ENCODE data around the gene PRKCB. TPM values are rescaled to one million over a fixed set of nuclear protein-coding genes. Genes with fewer than 3 reads are reported as not detected.

PRKCB gene
- total RNA-seq, 2 donors from 2014 or later: 4.1 to 4.7 TPM

DNA sequence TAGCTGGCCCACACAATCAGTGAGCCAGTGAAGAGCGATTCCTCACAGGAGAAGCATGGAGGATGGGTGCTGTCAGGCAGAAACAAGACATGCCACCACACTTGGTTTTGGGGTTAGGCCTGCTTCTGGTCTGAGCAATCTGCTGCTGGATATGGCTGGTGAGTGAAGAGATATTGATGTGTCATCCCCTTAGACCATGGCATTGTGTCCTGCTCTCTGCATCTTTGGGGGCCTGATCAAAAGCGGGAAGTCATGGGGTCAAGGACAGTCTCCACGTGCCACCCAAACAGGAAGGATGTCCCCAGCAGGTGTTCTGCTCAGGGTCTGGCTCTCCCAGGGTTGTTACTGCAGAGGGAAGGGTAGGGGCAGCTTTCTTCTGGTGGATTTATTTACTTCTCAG, 140.7 kb downstream of the PRKCB start:
- intact Hi-C loops (cut with DNase I): no loop called here
- no peak for ATAC-seq

DNA sequence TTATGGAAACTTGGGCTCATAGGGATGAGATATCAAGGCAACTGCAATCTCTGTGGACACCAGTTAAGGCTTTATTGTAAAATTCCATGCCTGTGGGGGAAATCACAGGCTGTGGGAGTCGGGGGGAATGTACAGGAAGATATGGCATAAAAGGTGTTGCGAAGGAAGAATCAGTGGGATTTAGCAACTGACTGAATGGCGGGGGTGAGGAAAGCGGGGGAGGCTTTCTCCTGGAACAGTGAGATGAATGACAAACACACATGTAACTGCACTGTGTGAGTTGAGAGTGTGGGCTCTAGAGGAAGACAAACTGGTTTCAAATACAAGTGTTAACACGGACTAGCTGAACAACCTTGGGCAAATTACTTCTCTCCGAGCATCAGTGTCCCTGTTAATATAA, 143.7 kb downstream of the PRKCB start:
- intact Hi-C loops (cut with DNase I): no loop called here
- no peak for ATAC-seq
- DNase-seq: no peak

More for the DNA sequence above, 140.7 kb downstream of the PRKCB start:
- DNase-seq: no peak

DNA sequence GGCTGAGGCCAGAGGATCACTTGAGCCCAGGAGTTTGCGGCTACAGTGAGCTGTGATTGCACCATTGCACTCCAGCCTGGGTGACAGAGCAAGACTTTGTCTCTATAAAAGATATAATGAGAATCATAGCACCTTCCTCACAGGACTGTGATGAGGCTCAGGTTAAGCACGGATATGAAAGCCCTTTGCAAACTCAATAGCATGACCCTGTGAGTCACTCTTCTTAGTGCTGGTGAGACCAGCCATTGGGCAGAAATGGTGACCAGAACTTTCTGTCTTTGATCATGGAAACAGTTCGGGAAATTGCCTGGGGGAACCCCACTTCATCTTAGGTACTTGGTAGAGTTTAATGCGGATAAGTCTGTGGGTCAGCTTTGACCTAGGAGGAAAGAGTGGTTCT, 144.2 kb downstream of the PRKCB start:
- intact Hi-C loops (cut with DNase I): no loop called here
- no peak for DNase-seq
- no peak for ATAC-seq

DNA sequence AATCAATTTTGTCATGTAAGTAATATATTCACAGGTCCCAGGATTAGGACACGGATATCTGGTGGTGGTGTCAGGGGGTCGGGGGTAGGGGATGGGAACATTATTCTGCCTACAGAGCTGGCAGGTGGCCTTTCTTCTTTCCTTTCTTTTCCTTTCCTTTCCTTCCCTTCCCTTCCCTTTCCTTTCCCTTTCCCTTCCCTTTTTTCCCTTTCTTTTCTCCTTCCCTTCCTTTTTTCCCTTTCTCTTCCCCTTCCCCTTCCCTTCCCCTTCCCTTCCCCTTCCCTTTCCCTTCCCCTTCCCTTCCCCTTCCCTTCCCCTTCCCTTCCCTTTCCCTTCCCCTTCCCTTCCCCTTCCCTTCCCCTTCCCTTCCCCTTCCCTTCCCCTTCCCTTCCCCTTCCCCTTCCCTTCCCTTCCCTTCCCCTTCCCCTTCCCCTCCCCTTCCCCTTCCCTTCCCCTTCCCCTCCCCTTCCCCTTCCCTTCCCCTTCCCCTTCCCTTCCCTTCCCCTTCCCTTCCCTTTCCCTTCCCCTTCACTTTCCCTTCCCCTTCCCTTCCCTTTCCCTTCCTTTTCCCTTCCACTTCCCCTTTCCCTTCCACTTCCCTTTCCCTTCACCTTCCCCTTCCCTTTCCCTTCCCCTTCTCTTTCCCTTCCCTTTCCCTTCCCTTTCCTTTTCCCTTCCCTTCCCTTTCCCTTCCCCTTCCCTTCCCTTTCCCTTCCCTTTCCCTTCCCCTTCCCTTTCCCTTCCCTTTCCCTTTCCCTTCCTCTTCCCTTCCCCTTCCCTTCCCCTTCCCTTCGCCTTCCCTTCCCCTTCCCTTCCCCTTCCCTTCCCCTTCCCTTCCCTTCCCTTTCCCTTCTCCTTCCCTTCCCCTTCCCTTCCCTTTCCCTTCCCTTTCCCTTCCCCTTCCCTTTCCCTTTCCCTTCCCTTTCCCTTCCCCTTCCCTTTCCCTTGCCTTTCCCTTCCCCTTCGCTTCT, 145.9 kb downstream of the PRKCB start:
- DNase-seq: no peak
- intact Hi-C loops (cut with DNase I): no loop called here

DNA sequence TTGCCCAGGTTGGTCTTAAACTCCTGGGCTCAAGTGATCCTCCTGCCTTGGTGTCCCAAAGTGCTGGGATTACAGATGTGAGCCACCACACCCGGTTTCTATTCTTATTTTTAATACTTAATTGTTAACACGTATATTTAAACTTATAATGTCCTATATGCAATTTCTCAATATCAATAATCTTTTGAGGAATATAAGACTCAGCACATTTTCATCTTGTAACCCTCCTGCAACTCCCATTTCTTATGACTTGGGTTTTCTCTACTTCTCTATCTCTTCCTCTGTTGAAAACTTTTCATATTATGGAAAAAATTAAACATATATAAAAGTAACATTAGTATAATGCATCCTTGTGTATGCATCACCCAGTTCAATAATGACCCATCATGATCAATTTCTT, 150.7 kb downstream of the PRKCB start:
- no peak for DNase-seq
- intact Hi-C loops (cut with DNase I): no loop called here
- ATAC-seq: no peak

More for the DNA sequence above, 145.9 kb downstream of the PRKCB start:
- no peak for ATAC-seq

DNA sequence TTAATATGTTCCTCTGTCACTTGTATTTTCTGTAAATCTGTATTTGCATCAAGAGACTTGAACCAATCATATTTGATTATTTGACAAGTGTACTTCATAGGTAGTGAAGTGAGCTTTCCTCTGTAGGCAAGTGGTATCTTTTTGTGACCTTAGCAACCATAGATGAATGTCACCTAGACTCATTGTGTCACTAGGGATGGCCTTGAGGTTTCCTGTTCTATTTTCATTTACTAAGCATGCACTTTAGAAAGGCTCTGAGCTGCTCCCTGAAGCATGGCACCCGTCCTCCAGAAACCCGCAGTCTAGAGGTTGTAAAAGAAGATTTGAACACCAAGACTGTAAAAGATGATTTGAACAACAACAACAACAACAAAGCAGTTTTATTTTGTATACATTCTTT, 151.7 kb downstream of the PRKCB start:
- no peak for ATAC-seq
- intact Hi-C loops (cut with DNase I): no loop called here
- no peak for DNase-seq

DNA sequence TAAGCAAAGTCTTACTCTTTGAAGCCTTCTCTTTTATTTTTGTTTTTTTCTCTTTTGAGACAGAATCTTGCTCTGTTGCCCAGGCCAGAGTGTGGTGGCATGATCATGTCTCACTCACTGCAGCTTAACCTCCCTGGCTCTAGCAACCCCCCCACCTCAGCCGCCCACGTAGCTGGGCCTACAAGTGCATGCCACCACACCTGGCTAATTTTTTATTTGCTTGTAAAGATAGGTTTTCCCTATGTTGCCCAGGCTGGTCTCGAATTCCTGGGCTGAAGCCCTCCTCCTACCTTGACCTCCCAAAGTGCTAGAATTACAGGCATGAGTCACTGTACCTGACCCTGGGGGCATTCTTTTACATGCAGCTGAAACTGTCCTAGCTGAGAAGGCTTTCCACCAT, 154.7 kb downstream of the PRKCB start:
- DNase-seq: no peak
- intact Hi-C loops (cut with DNase I): no loop called here
- ATAC-seq: no peak

DNA sequence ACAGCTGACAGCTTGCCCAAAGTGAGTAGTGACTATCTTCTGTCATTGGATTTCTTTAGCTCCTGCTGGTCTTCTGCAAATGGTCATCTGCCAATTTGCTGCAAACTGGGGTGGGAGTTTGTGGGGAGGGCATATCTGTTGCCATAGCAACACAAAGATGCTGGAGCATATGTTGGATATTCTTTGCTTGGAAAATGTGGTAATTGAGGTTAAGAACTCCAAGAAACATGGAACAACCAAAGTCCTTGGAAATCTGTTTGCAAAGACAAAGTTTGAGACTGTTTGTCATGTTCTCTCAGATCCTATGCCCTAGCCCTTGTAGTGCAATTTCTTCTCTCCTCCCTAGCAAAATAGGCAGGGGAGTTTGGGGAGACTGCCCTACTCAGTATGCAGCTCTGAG, 155.3 kb downstream of the PRKCB start:
- DNase-seq (no peak), ATAC-seq (no peak)
- intact Hi-C loops (cut with DNase I): no loop called here

DNA sequence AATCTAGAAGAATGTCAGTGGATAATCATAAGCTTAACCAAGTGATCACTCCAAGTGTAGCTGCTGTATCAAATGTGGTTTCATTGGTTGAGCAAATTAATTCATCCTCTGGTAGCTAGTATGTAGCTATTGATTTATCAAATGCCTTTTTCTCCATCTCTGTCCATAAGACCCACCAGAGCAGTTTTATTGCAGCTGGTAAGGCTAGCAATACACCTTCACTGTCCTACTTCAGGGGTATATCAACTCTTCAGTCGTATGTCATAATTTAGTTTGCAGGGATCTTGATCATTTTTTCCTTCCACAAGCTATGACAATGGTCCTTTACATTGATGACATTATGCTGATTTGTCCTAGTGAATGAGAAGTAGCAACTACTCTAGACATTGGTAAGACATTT, 158.8 kb downstream of the PRKCB start:
- ATAC-seq: no peak
- intact Hi-C loops (cut with DNase I): no loop called here
- DNase-seq: no peak

DNA sequence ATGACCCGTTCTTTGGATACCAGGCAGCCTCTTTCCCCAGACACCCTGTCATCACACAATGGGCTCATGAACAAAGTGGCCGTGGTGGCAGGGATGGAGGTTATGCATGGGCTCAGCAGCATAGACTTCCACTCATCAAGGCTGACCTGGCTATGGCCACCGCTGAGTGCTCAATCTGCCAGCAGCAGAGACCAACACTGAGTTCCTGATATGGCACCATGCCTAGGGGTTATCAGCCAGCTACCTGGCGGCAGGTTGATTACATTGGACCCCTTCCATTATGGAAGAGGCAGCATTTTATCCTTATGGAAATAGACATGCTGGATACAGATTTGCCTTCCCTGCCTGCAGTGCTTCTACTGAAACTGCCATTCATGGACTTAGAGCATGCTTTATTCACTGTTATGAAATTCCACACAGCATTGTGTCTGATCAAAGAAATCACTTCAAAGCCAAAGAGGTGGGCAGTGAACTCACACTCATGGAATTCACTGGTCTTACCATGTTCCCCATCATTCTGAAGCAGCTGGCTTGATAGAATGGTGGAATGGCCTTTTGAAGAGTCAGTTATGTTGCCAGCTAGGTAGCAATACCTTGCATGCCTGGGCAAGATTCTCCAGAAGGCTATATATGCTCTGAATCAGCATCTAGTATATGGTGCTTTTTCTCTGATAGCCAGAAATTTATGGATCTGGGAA, 160.6 kb downstream of the PRKCB start:
- DNase-seq: no peak
- intact Hi-C loops (cut with DNase I): no loop called here

DNA sequence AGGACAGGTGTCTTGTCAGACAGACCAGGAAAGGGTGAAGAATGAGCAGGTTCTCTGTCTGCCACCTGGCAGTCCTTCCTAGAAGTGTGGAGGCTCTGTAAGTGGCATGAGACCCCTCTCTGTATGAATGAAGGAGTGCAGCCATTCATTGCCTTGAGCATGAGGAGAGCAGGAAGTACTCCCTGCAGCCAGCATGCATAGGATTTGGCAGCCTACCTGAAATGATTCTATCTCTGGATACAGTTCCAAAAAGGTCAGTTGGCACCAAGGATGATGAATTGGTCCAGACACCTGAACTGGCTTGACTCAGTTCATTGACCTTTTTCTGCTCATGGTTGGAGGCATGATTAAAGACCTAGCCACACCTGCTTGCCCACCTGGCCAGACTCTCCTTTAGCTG, 163.0 kb downstream of the PRKCB start:
- no peak for DNase-seq
- intact Hi-C loops (cut with DNase I): no loop called here
- ATAC-seq: no peak

More for the DNA sequence above, 160.6 kb downstream of the PRKCB start:
- ATAC-seq: no peak

DNA sequence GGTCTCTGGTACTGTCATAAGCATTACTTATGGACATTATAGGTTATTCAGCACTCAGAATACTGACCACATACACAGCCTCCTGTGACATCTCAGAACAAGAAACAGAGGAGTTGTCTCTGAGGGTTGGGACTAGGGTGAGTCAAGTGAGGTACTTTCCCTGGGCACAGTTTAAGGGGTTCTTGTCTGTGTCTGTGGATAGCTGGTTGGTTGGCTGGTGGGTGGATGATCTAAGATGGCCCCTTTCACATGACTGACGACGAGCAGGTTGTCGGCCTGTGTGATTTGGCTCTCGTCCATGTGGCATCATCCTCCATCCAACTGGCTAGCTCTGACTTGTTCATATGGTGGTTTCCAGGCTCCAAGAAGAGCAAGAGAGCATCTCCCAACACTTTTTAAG, 163.9 kb downstream of the PRKCB start:
- intact Hi-C loops (cut with DNase I): loop anchor here in 1 of 2 donors (10.0 kb wide), 1 partner anchor 265 kb away; no protein-coding TSS in a partner anchor
- no peak for DNase-seq
- no peak for ATAC-seq

DNA sequence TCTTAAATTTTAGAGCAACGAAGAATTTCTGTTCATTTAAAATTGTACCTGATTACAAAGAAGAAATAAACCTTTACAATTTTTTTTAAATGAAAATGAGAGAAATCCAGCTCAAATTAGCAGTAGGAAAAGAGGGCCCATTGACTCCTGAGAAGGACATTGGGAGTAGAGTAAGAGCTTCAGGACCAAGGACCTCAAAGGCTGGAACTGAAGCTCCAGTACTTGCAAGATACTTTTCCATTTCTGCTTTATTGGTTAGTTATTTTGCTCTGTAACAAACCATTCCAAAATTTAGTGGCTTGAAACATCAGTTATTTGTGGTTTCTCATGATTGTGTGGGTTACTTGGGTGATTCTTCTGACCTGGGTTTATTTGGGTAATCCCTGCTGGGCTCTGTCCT, 165.9 kb downstream of the PRKCB start:
- DNase-seq (no peak), ATAC-seq (no peak)
- intact Hi-C loops (cut with DNase I): loop anchor here in 1 of 2 donors (10.0 kb wide), 1 partner anchor 267 kb away; no protein-coding TSS in a partner anchor

DNA sequence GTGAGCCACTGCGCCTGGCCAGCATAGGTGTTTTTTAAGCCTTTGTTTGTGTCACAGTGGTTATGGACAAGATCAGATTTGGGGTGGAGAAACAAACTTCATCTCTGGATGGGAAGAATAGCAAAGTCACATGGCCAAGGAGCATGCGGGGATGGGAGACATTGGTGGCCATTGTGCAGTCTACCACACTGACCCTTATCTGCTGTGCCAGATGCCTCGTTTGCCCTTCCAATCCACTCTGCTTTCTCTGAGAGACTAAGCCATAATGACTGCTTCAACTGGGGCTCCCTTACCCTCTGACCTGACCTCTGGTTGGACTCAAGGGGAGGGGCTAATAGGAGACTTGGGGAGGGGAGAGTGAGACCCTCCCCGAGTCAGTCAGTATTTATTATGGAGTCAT, 166.8 kb downstream of the PRKCB start:
- no peak for ATAC-seq
- intact Hi-C loops (cut with DNase I): loop anchor here in 1 of 2 donors (10.0 kb wide), 1 partner anchor 268 kb away; no protein-coding TSS in a partner anchor
- DNase-seq: no peak

DNA sequence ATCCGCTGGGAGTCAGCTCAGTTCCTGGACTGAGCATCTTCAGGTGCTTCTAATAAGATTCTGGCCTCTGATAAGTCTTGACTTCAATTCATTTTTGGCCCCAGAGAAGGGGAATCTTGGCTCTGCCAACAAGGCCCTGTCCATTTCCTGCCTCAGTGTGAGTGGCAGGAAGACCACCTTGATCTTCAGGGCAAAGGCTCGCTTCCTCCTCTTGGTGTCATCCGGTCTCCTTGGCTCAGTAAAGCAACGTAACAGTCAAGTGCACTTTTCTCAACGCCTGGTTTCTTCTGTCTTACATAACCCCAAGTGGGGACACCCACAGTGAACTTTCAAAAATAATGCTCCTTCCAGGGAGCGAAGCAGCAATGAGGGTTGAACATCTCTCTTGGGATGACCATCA, 169.8 kb downstream of the PRKCB start:
- DNase-seq: no peak
- intact Hi-C loops (cut with DNase I): loop anchor here in 1 of 2 donors (10.0 kb wide), 1 partner anchor 271 kb away; no protein-coding TSS in a partner anchor
- no peak for ATAC-seq

DNA sequence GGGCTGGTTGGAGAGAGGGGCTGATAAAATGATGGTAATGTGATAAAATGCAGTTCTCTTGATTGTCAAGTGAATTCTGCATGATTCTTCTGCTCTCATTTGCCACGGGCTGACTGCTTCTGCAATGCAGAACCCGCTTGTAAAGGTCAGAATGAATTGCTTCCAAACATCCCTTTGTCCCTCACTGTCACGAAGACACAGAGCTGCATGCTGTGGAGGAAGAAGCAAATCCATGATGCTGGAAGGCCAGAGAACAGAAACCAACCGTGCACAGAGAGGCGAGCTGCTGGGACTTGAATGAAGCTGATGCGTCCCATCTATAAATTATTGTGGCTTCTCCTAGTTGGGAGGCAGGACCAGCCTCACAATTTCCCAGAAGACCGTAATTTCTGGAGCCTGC, 171.6 kb downstream of the PRKCB start:
- intact Hi-C loops (cut with DNase I): loop anchor here in 1 of 2 donors (10.0 kb wide), 1 partner anchor 273 kb away; no protein-coding TSS in a partner anchor
- DNase-seq (no peak), ATAC-seq (no peak)

DNA sequence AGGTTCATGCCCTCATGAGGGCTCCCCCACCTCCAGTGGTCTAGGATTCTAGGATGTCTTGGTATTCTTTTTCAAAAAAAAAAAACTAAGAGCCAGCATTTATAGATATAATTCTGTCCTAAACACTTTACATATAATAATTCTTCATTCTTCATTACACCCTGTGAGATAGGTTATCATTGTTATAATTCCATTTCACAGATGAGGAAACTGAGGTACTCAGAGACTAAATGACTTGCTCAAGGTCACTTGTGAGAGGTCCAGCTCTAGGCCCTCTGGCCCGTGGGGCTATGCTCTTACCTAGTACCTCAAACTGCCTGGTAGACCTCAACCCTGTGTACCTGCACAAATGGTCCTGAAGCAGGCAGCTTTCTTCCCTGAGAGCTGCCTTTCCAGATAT, 172.2 kb downstream of the PRKCB start:
- DNase-seq (no peak), ATAC-seq (no peak)
- intact Hi-C loops (cut with DNase I): loop anchor here in 1 of 2 donors (10.0 kb wide), 1 partner anchor 273 kb away; no protein-coding TSS in a partner anchor

DNA sequence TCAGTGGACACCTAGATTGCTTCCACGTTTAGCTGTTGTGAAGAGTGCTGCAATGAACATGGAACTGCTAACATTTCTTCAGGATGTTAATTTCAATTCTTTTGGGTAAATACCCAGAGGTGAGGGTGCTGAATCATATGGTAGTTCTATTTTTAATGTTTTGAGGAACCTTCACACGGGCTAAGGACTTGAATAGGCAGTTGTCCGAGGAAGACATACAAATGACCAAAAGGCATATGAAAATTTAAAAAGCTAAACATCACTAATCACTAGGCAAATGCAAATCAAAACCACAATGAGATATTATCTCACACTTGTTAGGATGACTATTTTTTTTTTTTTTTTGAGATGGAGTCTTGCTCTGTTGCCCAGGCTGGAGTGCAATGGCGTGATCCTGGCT, 173.3 kb downstream of the PRKCB start:
- no peak for DNase-seq
- intact Hi-C loops (cut with DNase I): loop anchor here in 1 of 2 donors (10.0 kb wide), 1 partner anchor 274 kb away; no protein-coding TSS in a partner anchor
- no peak for ATAC-seq

DNA sequence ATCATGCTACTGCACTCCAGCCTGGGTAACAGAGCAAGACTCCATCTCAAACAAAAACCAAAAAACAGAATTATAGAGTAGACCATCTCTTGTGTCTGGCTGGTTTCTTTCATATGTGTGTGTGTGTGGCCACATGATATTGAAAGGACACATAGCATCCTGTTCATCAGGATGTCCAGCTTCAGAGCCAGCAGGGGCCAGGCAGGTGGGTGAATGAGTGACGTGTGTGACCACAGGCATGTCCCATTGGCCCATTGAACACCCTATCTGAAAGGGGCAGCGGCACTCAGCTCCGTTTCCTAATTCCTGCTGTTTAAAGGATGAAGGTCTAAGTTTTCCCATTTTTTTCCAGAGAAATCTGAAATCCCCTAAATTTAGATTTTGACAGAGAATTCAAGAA, 174.2 kb downstream of the PRKCB start:
- no peak for ATAC-seq
- DNase-seq: no peak
- intact Hi-C loops (cut with DNase I): loop anchor here (5.0 to 10.0 kb wide), 4 partner anchors 205 to 275 kb away; no protein-coding TSS in a partner anchor
